Hepatocyte (in vitro differentiated cells): ENCODE data around the gene RIPPLY3.

ENCODE experiments used
- CTCF ChIP-seq: fragments of 200-600 bp; sonication (generic); IDR thresholded peaks from 2 replicates; pipeline ENCODE4 v1.5.1; 2016; ENCODE audit warnings: antibody characterized with exemption, mild to moderate bottlenecking; ENCODE audit not compliant: poor library complexity
- EZH2 ChIP-seq: fragments of 200-600 bp; sonication (generic); IDR thresholded peaks from 2 replicates; pipeline ENCODE4 v1.6.1; 2016; ENCODE audit warnings: antibody characterized with exemption, mild to moderate bottlenecking, borderline replicate concordance
- EZH2phosphoT487 ChIP-seq: fragments of 200-600 bp; sonication (generic); IDR thresholded peaks from one replicate; pipeline ENCODE4 v1.6.1; 2018; ENCODE audit warnings: antibody characterized with exemption, mild to moderate bottlenecking, low read depth, moderate library complexity; ENCODE audit not compliant: unreplicated experiment, severe bottlenecking

GRCh38 chr21:36994501-36995158 lies 11.9 kb upstream of the RIPPLY3 start:
- TF ChIP-seq CTCF (peak; percentile 9), EZH2phosphoT487 (no peak), EZH2 (no peak)
